HG03175 (cell line): ENCODE data around the gene LCE6A.

Experiments
- ATAC-seq: cut with Tn5 transposase; IDR thresholded peaks from one replicate; pipeline ENCODE4 v1.9.1; 2021; ENCODE audit warnings: mild to moderate bottlenecking, moderate library complexity; ENCODE audit not compliant: unreplicated experiment

The LCE6A gene

DNA sequence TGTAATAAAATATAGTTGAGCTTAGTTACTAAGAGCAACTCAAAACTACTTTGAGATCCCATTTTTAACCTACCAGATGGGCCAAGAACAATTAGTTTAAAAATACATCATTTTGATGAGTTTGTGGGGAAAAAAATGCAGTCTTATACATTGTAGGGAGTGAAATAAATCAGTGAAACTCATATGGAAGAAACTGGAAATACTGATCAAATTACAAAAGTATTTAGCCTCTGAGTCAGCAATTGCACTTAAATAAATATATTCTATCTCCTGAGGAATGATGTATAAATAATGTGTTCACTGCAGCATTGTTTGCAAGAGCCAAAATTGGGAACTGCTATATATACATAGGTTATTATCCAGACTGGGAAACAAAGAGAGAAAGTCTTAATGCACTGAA is 30.8 kb downstream of the LCE6A start:
- ATAC-seq, result no peak

DNA sequence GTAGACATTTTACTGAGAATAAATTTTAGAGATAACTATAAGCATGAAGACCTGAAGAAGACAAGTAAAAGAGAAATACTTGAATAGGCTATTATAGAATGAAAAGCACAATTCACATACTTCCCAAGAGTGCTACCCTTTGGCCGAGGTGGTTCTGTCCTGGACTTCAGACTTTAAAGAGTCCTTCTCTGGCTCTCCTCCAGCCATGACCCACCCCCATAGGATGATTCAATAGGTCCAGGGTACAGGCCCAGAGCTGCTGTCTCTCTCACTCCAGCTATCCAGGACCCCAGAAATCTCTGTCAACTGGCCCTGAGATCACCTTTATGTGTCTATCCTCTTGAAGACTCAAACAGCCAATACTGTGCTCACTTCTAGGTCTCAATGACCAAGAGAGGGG is 34.2 kb downstream of the LCE6A start:
- ATAC-seq, result no peak

DNA sequence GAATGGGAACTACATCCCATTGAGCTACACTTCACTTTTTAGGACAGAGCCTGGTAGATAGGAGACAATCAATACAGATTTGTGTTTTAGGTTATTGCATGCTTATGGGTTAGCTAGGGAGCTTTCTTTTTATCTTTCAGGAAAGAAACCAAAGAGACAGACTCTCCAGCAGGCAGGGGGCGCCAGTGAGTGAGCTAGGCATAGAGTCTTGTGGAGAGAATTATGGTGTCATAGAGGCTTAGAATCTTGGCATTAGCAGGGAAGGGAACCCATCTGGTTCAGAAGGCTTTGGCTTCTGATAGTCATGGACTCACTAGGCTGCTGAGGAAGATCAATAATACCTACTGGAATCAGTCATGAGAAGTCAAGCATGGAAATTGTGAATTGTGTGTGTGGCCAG is 35.4 kb downstream of the LCE6A start, which contains the start of gene SMCP:
SMCP (plus strand) TSS at position 281 of the 400 bp plus-strand sequence. CDS start 6,101 bp downstream, outside the sequence.
- no peak for ATAC-seq

DNA sequence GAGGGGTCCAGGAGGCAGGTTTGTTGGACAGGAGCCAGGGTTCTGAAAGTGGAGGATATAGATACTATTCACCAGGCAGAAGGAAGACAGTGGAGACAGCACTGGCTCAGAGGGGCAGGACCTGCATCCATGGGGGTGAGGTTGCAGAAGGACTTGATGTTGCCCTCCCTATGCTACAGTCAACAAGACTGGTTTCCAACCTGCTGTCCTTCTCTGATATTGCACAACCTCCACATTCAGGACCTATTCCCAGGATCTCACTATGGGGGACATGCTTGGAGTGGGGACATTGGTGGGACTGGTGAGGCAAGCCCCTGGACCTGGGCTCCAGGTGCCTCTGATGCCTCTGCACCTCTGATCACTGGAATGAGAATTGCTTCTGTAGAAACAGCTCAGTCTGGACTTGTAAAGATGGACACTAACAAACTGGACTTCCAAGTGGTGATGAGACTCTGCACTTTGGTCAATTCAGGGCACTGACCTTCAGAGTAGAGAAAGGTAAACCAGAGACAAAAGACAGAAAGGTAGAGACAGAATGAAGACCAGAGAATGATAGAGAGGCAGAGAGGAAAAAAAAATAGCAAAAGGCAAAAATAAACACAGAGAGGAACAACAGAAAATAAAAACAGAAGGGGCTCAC is 37.0 kb downstream of the LCE6A start:
- ATAC-seq, result no peak

DNA sequence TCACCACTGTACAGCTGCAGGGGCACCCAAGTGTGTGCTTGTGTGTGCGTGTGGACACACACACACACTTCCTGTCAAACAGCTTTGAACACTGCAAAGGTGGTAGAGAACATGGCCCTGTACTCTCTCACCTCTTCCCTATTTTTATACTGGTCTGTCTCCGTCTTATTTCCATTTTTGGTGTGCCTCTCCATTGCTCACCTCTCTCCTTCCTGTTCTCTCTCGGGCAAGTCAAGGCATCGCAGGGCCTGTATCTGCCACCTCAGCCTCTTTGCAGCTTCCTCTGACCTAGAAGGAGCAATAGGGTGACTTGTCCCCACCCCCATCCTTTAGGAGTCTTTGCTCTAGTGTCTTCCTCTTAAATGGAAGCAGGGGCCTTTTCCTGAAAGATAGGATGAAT is 37.7 kb downstream of the LCE6A start:
- no peak for ATAC-seq

- ATAC-seq, result peak; percentile 66
These were observed 38.3 kb downstream of the LCE6A start for GRCh38 chr1:152880907-152881306.

GRCh38 chr1:152884085-152884484 is 41.4 kb downstream of the LCE6A start:
- no peak for ATAC-seq

- no peak for ATAC-seq
These were observed 41.9 kb downstream of the LCE6A start for GRCh38 chr1:152884506-152884905.

DNA sequence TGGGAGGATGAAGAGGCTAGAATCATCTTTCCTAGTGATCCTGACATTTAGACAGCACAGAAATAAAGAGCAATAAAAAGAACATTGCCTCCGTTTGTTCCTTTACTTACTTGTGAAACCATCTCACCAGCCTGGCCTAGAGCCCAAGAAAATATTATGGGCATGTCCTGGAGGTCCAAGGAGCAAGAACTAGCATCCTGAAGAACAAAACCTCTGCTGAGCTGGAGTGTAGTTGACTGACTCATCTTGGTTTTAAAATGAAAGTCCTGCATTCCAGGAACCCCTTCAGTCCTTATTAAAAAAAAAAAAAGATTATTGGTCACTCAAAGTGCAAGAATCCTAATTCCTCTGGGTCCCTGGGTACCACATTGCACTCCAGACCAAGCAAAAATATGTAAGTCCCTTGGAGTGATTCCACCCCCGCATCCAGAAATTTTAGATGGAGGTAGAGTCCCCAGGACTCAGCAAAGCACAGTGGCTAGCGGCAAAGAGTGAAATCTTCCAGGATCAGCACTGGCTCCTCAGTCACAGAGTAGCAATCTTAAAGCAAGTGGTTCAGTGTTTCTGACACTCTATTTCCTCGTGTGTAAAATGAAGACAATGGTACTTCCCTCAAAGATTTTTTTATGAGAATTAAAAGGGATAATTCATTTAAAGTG is 42.4 kb downstream of the LCE6A start:
- ATAC-seq, result no peak

DNA sequence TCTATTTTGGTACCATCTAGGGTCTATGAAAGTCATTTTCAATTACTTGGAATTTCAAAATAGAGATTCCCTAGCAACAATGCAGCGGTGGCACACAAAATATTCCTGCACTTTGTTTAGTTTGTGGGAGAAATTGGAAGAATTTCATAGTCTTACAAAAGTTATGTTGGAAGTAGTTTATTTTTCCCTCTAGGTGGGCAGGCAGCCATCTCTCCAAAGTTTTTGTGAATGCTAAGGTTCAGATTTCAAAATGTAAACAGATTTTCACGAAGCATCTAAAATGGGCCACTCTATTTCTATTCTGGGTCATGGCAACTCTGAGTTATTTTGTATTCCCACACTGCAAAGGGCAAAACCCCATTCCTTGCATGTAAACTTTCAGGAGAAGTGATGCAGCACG is 43.4 kb downstream of the LCE6A start:
- no peak for ATAC-seq

- no peak for ATAC-seq
These were observed 44.2 kb downstream of the LCE6A start for GRCh38 chr1:152886758-152887409.

DNA sequence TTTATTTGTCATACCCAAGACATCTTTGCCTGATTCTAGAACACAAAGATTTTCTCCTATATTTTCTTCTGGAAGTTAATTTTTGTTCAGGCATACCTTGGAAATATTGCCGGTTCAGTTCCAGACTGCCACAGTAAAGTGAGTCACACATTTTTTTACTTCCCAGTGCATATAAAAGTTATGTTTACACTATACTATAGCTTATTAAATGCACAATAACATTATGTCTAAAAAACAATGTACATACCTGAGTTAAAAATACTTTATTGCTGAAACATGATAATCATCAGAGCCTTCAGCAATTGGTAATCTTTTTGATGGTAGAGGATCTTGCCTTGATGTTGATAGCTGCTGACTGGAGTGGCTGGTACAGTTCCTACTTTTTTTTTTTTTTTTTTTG is 45.5 kb downstream of the LCE6A start:
- ATAC-seq, result no peak
